ENCODE measurements around the gene RSPH1. TPM values are rescaled to one million over a fixed set of nuclear protein-coding genes. Genes with fewer than 3 reads are reported as not detected.

The RSPH1 gene
- total RNA-seq, 4 donors from 2014 or later: 0.81 to 3.2 (median 2.0) TPM

DNA sequence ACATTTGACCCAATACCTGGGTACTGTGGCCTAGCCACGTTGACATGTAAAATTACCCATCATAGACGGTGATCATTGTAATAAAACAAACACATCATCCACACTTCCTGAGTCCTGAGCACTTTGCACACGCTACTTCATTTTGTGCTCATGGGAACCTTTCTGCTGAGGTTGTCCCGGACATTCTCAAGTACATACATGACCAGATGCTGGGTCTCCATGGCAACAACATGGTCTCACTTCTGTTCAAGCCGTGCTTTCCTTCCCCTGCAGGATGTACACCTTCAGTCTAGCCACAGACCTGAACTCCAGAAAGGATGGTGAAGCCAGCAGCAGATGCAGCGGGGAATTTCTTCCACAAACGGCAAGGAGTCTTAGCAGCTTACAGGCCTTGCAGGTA is 69.6 kb downstream of the RSPH1 start:
- no peak overlapping the region for H3K4me3 ChIP-seq
- H3K27ac ChIP-seq: no peak overlapping the region
- TF ChIP-seq, protein P1, sequence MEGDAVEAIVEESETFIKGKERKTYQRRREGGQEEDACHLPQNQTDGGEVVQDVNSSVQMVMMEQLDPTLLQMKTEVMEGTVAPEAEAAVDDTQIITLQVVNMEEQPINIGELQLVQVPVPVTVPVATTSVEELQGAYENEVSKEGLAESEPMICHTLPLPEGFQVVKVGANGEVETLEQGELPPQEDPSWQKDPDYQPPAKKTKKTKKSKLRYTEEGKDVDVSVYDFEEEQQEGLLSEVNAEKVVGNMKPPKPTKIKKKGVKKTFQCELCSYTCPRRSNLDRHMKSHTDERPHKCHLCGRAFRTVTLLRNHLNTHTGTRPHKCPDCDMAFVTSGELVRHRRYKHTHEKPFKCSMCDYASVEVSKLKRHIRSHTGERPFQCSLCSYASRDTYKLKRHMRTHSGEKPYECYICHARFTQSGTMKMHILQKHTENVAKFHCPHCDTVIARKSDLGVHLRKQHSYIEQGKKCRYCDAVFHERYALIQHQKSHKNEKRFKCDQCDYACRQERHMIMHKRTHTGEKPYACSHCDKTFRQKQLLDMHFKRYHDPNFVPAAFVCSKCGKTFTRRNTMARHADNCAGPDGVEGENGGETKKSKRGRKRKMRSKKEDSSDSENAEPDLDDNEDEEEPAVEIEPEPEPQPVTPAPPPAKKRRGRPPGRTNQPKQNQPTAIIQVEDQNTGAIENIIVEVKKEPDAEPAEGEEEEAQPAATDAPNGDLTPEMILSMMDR (IDR thresholded peaks at IDR 0.05): no peak
- peaks cover 35% of the 10 kb centered on the region for H3K27me3 ChIP-seq
- H3K36me3 ChIP-seq: no peaks in the 10 kb centered on the region
- DNase-seq (ENCODE audit: low spot score in 2 of 2): peak in 1 of 2 donors; percentile 19
- H3K4me1 ChIP-seq: no peaks in the 10 kb centered on the region
- 74% methylated on average over 7 of the region's 7 CpGs for WGBS
- H3K9me3 ChIP-seq: no peaks in the 10 kb centered on the region

DNA sequence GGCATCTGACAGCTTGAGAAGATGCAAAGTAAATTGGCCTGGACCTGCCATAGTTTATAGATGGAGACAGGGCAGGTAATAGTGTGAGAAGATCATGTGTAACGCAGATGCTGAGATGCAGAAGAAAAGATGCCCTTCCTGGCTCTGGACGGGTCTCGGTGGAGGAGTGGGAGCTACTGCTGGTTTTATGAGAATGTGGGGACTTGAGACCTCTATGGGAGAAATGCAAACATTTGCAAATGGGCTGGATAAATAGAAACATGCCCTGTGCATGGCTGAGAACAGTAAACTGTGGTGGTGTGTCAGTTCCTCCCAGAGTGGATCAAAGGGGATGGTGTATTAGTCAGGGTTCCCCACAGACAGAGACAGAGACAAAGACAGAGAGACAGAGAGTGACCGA is 70.4 kb downstream of the RSPH1 start:
- TF ChIP-seq EP300 (IDR thresholded peaks at IDR 0.05) (no peak), POLR2A (IDR thresholded peaks at IDR 0.05) (no peak), POLR2AphosphoS5 (IDR thresholded peaks at IDR 0.05) (no peak)
- TF ChIP-seq, protein P1 (IDR thresholded peaks at IDR 0.05): no peak
- H3K4me1 ChIP-seq: no peaks in the 10 kb centered on the region
- H3K27me3 ChIP-seq: peaks cover 38% of the 10 kb centered on the region
- WGBS: 64% methylated on average over 4 of the region's 4 CpGs
- no peaks in the 10 kb centered on the region for H3K36me3 ChIP-seq
- DNase-seq (ENCODE audit: low spot score in 2 of 2): peak in 1 of 2 donors; percentile 4
- no peaks in the 10 kb centered on the region for H3K9me3 ChIP-seq
- no peak overlapping the region for H3K4me3 ChIP-seq
- no peak overlapping the region for H3K27ac ChIP-seq

DNA sequence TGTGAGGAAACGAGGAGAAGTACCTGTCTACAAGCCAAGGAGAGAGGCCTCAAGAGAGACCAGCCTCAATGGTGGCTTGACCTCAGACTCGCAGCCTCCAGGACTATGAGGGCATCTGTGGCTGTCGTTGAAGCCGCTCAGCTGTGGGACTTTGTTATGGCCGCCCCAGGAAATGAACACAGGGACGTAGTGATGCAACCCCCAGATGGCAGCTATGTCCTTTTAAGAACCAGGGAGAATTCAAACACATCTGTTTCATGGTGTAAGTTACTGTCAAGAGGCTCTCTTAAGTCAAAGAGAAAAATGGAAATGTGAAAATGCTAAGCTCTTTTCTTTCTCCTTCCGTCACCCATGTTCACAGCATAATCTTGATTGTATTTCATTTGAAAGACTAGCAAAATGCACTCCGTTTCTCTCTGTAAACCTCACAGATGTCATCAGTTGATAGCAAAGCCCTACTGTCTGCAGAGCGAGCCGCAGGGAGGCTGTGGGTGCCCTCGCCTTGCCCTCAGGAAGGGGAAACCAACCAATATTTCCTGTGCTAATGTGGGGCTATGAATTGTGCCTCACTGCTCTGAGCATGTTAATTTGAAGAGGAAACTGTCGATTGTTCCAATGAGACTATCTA is 71.0 kb downstream of the RSPH1 start:
- DNase-seq (ENCODE audit: low spot score in 2 of 2): no peak

DNA sequence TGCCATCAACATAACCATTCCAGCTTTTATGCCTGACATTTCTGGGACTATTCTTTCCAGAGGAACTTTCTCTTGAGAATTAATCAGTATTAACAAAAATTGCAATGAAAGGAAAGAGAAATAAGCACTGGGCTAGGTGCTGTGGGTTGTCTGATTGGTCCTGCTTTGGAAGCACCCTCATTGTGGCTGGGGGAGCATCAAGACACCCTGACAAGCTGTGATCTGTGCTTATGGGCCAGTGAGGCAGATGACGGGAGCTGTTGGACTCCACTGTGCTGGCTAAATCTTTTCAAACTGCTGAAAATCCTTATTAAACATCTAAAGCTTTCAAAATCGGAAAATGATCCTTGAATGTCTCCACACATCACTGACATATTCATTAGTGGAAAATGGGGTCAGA is 72.3 kb downstream of the RSPH1 start:
- no peaks in the 10 kb centered on the region for H3K9me3 ChIP-seq
- peaks cover 37% of the 10 kb centered on the region for H3K27me3 ChIP-seq
- DNase-seq (ENCODE audit: low spot score in 2 of 2): no peak
- H3K36me3 ChIP-seq: no peaks in the 10 kb centered on the region
- no peaks in the 10 kb centered on the region for H3K4me1 ChIP-seq
- TF ChIP-seq, protein P1 (IDR thresholded peaks at IDR 0.05): no peak
- TF ChIP-seq EP300 (IDR thresholded peaks at IDR 0.05): no peak
- no peak for TF ChIP-seq POLR2AphosphoS5 (IDR thresholded peaks at IDR 0.05)
- no peak for TF ChIP-seq POLR2A (IDR thresholded peaks at IDR 0.05)
- H3K4me3 ChIP-seq: no peak overlapping the region
- H3K27ac ChIP-seq: no peak overlapping the region
- WGBS: 96% methylated on average over 2 of the region's 2 CpGs

More for the DNA sequence above, 71.0 kb downstream of the RSPH1 start:
- Histone ChIP-seq H3K27ac (no peak overlapping the region), H3K36me3 (no peaks in the 10 kb centered on the region), H3K27me3 (peaks cover 38% of the 10 kb centered on the region), H3K4me1 (no peaks in the 10 kb centered on the region), H3K9me3 (no peaks in the 10 kb centered on the region), H3K4me3 (no peak overlapping the region)
- WGBS: 39% methylated on average over 12 of the region's 12 CpGs
- TF ChIP-seq POLR2A (IDR thresholded peaks at IDR 0.05) (no peak), EP300 (IDR thresholded peaks at IDR 0.05) (no peak), POLR2AphosphoS5 (IDR thresholded peaks at IDR 0.05) (no peak)
- TF ChIP-seq, protein P1 (IDR thresholded peaks at IDR 0.05): no peak

- 80% methylated on average over 10 of the region's 10 CpGs for WGBS
- H3K36me3 ChIP-seq: no peaks in the 10 kb centered on the region
- no peak for DNase-seq (ENCODE audit: low spot score in 2 of 2)
- no peak for TF ChIP-seq EP300 (IDR thresholded peaks at IDR 0.05)
- peaks cover 37% of the 10 kb centered on the region for H3K27me3 ChIP-seq
- H3K4me3 ChIP-seq: no peak overlapping the region
- H3K9me3 ChIP-seq: no peaks in the 10 kb centered on the region
- H3K4me1 ChIP-seq: no peaks in the 10 kb centered on the region
- no peak overlapping the region for H3K27ac ChIP-seq
These were observed 72.8 kb downstream of the RSPH1 start for GRCh38 chr21:42423197-42423675.

Other genes with a start within 250 kb of the RSPH1 start
- 1 to 10 TPM in 3 of 4 donors, not detected in 1; 1.9 to 8.0 (median 5.5) TPM for gene TFF3, start 180.8 kb downstream of the RSPH1 start, total RNA-seq
- gene TFF2, start 145.2 kb downstream of the RSPH1 start, total RNA-seq: not detected
- not detected for gene TFF1, start 129.7 kb downstream of the RSPH1 start, total RNA-seq
- gene TMPRSS3, start 100.2 kb downstream of the RSPH1 start, total RNA-seq: 1 to 10 TPM in 2 of 4 donors, under 1 TPM in 1, not detected in 1; 0.34 to 1.6 (median 1.0) TPM
- gene UBASH3A, start 92.3 kb downstream of the RSPH1 start, total RNA-seq: 1 to 10 TPM in 1 of 4 donors, under 1 TPM in 2, not detected in 1; 0.36 to 1.0 (median 0.47) TPM
- 10 to 100 TPM; 10.2 to 23.1 (median 19.6) TPM for gene SLC37A1, start 17.6 kb upstream of the RSPH1 start, total RNA-seq
- gene PDE9A, start 157.4 kb upstream of the RSPH1 start, total RNA-seq: 10 to 100 TPM in 1 of 4 donors, 1 to 10 TPM in 3; 4.5 to 12.0 (median 7.1) TPM